Measurements from ENCODE around the gene CC2D2B.

- TF ChIP-seq CTCF (IDR thresholded peaks at IDR 0.05) (no peak), POLR2A (IDR thresholded peaks at IDR 0.05) (no peak)
These were observed 106.2 kb downstream of the CC2D2B start for GRCh38 chr10:96013956-96014355.
